Measurements from ENCODE around the gene CIRBP.

GRCh38 chr19:1282588-1283206 lies 13.6 kb downstream of the CIRBP start:
- TF ChIP-seq TSHZ1 (CRISPR knock-in tag; IDR thresholded peaks at IDR 0.05) (no peak), CBFA2T2 (conservative IDR thresholded peaks at IDR 0.05) (no peak), FOXK2 (conservative IDR thresholded peaks at IDR 0.05 in 1 of 2, IDR thresholded peaks at IDR 0.05 in 1 of 2; ENCODE audit: low read depth in 2 of 2) (no peak)

Data from K562 (cell line).